Stimulated activated CD4-positive, alpha-beta T cell treated with anti-CD3 and anti-CD28 coated beads, TNF-alpha, amount 100 ng/mL, for 1 hour (primary cell): ENCODE results near the gene ELOA2.
"Not testable (repeated sequence)": the region's sequence is repeated elsewhere in the genome, so short reads cannot be mapped to it uniquely, and the experiment has no call there.

Experiments
- DNase-seq, 3 donors: peaks; one replicate each; pipeline ENCODE4 v3.0.0-alpha.2; 2020; ENCODE audit warnings: low read depth in 3 of 3, low spot score in 1 of 3

ELOA2 gene

GRCh38 chr18:47023769-47024465 is 11.5 kb downstream of the ELOA2 start:
- DNase-seq: not testable (repeated sequence)

GRCh38 chr18:47022821-47023220 is 12.6 kb downstream of the ELOA2 start:
- DNase-seq: not testable (repeated sequence)

GRCh38 chr18:47020757-47021156 is 14.7 kb downstream of the ELOA2 start:
- DNase-seq: not testable (repeated sequence)

- DNase-seq: not testable (repeated sequence)
These were observed 15.6 kb downstream of the ELOA2 start for GRCh38 chr18:47019870-47020269.
